ENCODE results near the gene PARD6G. TPM values are rescaled to one million over a fixed set of nuclear protein-coding genes. Genes with fewer than 3 reads are reported as not detected.

PARD6G gene
- total and polyA plus RNA-seq, 2 of the 8 experiments (the other 6 are each of a cell fraction or from before 2014, with no cell fraction given): 11.3 to 17.9 TPM

- TF ChIP-seq CTCF (IDR thresholded peaks at IDR 0.05; ENCODE audit: control extremely low read depth in 1 of 3, insufficient read depth in 1 of 3, low read depth in 1 of 3, low read length in 3 of 3): no peak
Measured at GRCh38 chr18:80184243-80184772, 63.0 kb downstream of the PARD6G start (continued).

Data from H1 (cell line).